OCI-LY1 (cell line): Measurements from ENCODE around the gene SMIM5.

Experiments
- EZH2 ChIP-seq: fragments of 200-600 bp; sonication (generic), shearing (Covaris generic); IDR thresholded peaks from 2 replicates; pipeline ENCODE4 v1.8.0; 2017; ENCODE audit warnings: borderline replicate concordance, mixed run types, mild to moderate bottlenecking, antibody characterized with exemption, low read length, moderate library complexity, mixed read lengths
- TF ChIP-seq, protein P1 (sequence below): fragments of 200-600 bp; sonication (generic), shearing (Covaris generic); IDR thresholded peaks from 2 replicates; pipeline ENCODE4 v1.5.1; 2017; ENCODE audit warnings: mild to moderate bottlenecking, antibody characterized with exemption, low read length, moderate library complexity, mixed read lengths

DNA sequence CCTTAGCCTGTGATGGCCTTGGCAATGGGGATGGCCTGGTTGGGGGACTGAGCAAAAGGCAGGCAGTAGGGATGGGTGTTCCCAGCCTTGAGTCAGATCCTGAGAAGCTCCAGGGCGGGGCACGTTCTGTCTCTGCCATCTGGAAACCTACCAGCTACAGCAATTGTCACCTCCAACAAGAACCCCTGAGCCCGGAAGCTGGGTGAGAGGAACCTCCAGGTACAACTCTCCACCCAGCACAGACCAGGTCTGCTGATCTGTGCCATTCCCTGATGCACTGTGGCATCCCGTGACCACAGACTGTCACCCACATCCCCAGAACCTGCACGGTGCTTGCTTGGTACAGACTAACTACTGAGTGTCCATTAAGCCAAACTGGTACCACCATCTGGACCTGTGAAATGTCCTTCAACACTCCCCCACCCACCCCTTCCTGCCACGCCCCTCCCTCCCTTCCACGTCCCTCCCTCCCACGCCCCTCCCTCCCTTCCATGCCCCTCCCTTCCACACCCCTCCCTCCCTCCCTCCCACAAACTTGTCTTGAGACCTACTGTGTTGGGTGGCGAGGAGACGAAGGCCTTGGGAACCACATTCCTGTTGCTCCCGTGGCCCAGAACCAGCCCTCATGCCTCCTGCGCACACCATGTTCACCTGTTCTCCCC lies 29.1 kb upstream of the SMIM5 start:
- TF ChIP-seq, protein P1, sequence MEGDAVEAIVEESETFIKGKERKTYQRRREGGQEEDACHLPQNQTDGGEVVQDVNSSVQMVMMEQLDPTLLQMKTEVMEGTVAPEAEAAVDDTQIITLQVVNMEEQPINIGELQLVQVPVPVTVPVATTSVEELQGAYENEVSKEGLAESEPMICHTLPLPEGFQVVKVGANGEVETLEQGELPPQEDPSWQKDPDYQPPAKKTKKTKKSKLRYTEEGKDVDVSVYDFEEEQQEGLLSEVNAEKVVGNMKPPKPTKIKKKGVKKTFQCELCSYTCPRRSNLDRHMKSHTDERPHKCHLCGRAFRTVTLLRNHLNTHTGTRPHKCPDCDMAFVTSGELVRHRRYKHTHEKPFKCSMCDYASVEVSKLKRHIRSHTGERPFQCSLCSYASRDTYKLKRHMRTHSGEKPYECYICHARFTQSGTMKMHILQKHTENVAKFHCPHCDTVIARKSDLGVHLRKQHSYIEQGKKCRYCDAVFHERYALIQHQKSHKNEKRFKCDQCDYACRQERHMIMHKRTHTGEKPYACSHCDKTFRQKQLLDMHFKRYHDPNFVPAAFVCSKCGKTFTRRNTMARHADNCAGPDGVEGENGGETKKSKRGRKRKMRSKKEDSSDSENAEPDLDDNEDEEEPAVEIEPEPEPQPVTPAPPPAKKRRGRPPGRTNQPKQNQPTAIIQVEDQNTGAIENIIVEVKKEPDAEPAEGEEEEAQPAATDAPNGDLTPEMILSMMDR: no peak
- no peak for TF ChIP-seq EZH2
